Measurements from ENCODE around the gene TARDBP.
"Not testable (repeated sequence)": the region's sequence is repeated elsewhere in the genome, so short reads cannot be mapped to it uniquely, and the experiment has no call there.

TARDBP gene

DNA sequence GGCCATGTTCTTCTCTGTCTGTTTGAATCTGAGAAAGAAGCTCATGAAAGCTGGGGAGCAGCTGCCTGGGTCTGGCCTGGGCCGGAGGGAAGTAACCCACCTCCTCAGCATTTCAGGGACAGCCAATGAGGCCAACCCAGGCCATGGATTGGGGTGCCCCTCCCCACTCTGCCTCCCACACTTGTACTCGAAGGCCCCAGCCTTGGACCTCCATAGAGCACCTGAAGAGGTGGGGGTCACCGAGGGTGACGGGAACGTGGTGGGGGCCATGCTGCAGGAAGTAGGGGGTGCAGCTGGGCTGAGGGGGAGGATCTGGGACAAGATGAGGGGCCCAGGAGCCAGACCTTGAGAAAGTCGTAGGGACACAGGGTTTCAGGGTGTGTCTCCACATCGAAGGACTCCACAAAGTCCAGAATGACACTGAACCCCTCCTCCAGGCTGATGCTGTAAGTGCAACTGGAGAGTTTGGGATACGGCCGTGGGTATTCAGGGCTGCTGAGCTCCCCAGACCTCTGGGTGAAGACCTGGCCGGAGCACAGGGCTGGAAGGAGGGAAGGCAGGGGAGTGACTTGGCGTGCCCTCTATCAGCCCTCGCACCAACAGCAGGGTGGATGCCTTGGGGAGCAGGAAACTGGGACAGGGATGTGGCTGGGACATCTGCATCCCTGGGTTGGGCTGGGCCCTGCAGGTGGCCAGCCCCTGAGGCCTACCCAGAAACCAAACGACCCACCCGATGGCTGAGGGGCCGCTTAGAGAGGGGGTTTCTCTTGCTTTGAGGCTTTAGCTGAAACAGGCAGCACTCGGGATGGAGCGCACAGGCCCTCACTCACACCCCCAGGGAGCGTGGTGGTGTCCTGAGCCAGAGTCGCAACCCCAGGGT, 30.8 kb downstream of the TARDBP start:
- no peak for DNase-seq (ENCODE audit: low read depth)

DNA sequence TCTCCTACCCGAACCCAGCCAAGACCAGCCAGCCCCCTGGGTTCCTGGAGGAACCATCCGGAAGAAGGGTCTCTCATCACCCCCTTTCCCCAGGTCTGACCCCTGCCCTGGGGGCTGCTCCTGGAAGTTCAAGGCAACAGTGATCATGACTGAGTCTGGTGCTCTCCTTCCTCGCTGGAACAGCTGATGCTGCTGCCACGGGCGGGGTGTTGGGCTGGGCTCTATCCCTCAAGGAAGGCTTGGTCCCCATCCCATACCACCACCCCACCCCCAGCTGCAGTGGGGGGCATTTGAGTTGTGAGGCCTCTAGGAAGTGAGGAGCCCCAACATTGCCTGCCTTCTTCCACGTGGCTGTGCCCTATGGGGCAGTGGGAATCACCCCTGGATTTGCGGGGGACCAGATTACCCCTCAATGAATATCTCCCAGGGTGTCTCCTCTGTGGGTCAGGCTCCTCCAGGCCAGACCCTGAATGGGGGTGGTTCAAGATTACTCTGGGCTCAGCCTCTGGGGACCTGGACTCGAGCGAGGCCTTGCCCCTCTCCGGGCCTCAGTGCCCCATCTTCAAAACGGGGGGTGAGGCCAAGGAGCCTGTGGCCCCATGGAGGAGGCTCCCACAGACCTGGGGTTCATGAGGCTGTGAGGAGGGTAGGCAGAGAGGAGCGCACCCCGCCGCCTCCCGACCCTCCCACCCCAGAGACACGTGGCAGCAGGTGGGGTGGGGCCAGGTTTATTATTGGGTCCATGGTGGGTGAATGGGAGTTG, 31.8 kb downstream of the TARDBP start:
- no peak for DNase-seq (ENCODE audit: low read depth)

- DNase-seq (ENCODE audit: low read depth): no peak
Observed at GRCh38 chr1:11044849-11045427, 32.5 kb downstream of the TARDBP start.

DNA sequence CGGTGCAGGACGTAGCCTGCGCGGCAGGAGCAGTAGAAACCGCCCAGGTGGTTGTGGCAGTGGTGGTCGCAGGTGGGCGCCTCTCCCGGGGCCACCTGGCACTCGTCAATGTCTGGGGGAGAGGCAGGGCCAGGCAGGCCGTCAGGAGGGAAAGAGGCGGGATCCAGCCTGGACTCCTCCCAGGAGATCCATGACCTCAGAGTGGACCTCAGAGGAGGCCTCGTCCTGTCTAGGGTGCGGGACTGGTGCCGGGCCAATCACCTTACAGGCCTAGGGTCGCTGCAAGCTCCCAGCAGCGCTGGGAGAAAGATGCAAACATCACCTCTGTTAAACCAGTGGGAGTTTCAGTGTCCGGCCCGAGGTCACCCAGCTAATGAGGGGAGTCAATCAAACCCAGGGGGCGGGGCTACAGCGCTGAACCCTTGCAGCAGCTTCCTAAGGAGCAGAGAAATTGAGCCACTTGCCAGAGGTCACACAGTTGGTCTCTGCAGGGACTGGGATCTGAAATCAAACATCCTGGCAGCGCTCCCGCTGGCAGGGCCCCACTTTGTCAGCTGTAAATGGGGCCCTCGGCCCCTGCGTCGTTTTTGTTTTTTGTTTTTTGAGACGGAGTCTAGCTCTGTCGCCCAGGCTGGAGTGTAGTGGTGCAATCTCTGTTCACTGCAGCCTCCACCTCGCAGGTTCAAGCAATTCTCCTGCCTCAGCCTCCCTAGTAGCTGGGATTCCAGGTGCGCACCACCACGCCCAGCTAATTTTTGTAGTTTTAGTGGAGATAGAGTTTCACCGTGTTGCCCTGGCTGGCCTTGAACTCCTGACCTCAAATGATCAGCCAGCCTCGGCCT, 33.2 kb downstream of the TARDBP start:
- DNase-seq (ENCODE audit: low read depth): no peak

DNA sequence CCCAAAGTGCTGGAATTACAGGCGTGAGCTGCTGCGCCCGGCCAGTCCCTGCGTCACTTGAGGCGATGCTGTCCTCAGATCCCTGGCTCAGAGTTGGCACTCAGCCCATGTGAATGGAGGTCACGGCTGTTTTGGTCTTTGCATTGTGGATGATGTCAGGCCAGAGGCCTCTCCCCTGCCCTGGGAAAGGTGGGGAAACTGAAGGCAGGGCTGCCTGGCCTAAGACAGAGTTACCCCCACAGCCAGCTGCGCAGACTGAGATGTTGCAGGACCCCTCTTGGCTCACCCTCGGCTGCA, 33.8 kb downstream of the TARDBP start:
- no peak for DNase-seq (ENCODE audit: low read depth)

- DNase-seq (ENCODE audit: low read depth): no peak
Observed at GRCh38 chr1:11046625-11047365, 34.3 kb downstream of the TARDBP start, which contains the start of gene MASP2. Gene MASP2 (minus strand): TSS chr1:11047239. CDS start chr1:11047207, 32 bp downstream.

GRCh38 chr1:11051121-11051520, 38.7 kb downstream of the TARDBP start:
- not testable (repeated sequence) for DNase-seq (ENCODE audit: low read depth)

DNA sequence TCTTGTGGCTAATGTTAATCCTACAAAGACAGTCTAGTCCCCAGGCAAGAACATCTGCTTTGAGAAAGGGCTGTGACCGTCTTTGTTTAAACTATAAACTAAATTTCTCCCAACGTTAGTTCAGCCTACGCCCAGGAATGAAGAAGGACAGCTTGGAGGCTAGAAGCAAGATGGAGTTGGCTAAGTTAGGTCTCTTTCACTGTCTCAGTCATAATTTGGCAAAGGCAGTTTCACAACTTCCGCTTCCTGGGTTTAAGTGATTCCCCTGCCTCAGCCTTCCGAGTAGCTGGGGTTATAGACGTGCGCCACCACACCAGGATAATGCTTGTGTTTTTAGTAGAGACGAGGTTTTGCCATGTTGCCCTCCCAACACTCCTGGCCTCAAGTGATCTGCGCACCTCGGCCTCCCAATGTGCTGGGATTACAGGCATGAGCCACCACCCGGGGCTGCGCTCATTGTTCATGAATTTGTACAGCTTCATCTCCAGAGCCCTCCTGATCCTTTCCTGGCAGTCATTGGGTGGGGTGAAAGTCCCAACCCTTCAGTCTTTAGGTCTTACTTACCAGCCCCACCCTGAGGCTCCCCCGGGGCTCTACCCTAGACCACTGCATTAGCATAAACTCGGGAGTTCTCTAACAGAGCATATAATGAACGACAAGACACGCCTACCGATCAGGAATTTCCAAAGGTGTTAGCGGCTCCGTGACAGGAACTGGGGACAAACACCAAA, 39.5 kb downstream of the TARDBP start:
- DNase-seq (ENCODE audit: low read depth): no peak

- DNase-seq (ENCODE audit: low read depth): no peak
Observed at GRCh38 chr1:11052839-11053757, 40.6 kb downstream of the TARDBP start.

GRCh38 chr1:11053758-11054137, 41.3 kb downstream of the TARDBP start:
- DNase-seq (ENCODE audit: low read depth): no peak

GRCh38 chr1:11054181-11054580, 41.7 kb downstream of the TARDBP start:
- DNase-seq (ENCODE audit: low read depth): no peak

- DNase-seq (ENCODE audit: low read depth): no peak
Observed at GRCh38 chr1:11054666-11055065, 42.2 kb downstream of the TARDBP start.

DNA sequence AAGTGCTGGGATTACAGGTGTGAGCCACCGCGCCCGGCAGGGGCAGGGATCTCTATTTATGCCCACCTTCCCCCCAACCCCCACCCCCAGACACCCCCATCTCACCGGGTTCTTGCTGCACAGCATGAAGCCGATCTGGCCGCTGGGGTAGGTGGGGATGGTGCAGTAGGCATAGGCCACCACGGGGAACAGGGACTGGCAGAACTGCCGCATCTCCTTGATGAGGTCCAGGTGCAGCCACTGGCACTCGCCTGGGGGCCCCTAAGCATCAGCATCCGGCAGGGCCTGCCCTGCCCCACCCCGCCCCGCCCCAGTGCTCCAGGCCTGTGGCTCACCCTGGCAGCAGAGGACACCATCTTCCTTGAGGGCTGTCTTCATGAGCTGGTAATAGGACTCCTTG, 43.2 kb downstream of the TARDBP start:
- no peak for DNase-seq (ENCODE audit: low read depth)

DNA sequence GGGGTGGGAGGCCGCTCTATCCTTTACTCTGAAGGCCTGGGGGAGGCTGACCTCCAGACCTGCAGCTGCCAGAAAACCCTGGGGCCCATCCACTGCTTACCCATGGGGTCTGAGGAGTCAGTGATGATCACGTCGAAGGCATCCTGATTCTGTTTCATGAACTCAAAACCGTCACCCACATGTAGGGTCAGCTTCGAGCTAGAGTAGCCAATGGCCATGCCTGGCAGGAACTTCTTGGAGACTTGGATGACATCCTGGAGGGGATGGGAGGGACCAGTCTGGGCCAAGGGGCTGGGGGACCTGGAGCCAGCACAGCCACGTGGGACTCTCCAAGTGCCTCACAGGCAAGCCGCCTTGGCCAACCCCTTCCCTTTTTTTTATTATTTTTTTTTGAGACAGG, 44.0 kb downstream of the TARDBP start:
- DNase-seq (ENCODE audit: low read depth): no peak

DNA sequence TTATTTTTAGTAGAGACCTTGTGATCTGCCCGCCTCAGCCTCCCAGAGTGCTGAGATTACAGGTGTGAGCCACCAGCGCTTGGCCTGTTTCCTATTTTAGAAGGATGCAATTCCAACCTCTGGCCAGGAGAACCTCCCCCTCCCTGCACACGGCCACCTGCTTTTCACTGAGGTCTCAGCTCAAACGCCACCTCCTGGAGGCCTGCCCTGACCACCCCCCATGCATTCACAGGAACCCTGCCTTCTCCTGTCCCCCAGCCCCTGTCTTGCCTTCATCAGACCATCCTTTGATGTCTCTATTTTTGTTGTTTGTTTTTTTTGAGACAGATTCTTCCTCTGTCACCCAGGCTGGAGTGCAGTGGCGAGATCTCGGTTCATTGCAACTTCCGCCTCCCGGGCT, 45.0 kb downstream of the TARDBP start:
- no peak for DNase-seq (ENCODE audit: low read depth)

GRCh38 chr1:11058026-11058425, 45.6 kb downstream of the TARDBP start:
- no peak for DNase-seq (ENCODE audit: low read depth)

- DNase-seq (ENCODE audit: low read depth): no peak
Observed at GRCh38 chr1:11058595-11059154, 46.2 kb downstream of the TARDBP start.

DNA sequence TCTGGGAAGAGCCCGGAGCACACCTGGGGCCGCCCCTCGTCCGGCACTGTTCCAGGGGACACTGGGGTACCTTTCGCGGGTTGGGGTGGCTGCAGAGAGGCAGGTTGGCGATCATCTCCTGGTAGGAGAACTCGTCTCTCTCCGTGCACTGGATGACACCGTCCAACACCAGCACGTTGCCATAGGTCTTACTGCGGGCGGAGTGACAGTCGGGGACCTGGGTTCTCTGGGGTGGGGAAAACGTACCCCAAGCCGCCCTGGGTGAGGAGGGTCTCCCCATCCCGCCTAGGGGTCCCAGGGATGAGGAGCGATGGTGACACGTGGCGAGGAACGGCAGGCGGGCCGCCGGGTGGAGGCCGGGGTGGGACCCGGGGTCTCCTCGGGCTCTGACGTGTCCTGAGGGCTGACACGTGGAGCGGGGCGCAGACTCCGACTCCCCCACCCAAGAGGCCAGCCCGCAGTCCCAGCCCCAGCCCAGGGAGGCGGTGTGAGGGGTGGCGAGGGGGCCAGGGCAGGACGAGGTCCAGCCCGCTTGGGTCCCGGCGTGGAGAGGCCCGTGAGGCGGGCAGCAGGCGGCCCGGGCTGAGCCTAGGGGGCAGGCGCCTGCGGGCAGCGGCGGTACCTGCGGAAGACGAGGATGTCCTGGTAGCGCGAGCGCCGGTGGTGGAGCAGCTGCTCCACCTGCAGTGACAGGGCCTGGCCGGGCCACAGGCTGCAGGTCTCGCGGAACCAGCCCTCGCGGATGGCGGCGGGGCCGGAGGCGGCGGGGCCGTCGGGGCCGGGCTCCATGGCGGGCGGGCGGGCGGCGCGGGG, 46.9 kb downstream of the TARDBP start:
- DNase-seq (ENCODE audit: low read depth): no peak

Data from activated T-cell treated with anti-CD3 and anti-CD28 coated beads for 24 hours (primary cell).